A673 (cell line): ENCODE results near the gene ILRUN.

Source experiments
- EZH2 ChIP-seq: fragments of 200-600 bp; sonication (generic); IDR thresholded peaks from 2 replicates; pipeline ENCODE4 v1.6.1; 2017; ENCODE audit warnings: borderline replicate concordance, low read depth, mild to moderate bottlenecking, mixed read lengths, antibody characterized with exemption, low read length; ENCODE audit not compliant: poor library complexity, severe bottlenecking
- TF ChIP-seq, protein P1 (sequence below): fragments of 300-800, 200-600 bp; sonication (generic); conservative IDR thresholded peaks from 2 replicates; pipeline ENCODE4 v1.5.1; 2017; ENCODE audit warnings: low read depth, mild to moderate bottlenecking, antibody characterized with exemption, low read length, moderate library complexity, mixed read lengths

DNA sequence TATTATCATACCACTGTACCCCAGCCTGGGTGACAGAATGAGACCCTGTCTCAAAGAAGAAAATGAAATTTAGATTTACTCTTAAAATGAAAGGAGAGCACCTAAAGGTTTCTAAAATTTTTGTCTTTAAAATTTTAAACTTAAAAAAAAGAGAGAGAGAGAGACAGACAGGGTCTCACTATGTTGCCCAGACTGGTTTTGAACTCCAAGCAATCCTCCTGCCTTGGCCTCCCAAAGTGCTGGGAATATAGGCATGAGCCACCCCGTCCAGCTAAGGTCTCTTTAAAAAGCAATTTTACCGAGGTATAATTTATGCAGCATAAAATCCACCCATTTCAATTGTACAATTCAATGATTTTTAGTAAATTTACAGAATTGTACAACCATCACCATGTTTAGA, 33.2 kb downstream of the ILRUN start:
- TF ChIP-seq, protein P1, sequence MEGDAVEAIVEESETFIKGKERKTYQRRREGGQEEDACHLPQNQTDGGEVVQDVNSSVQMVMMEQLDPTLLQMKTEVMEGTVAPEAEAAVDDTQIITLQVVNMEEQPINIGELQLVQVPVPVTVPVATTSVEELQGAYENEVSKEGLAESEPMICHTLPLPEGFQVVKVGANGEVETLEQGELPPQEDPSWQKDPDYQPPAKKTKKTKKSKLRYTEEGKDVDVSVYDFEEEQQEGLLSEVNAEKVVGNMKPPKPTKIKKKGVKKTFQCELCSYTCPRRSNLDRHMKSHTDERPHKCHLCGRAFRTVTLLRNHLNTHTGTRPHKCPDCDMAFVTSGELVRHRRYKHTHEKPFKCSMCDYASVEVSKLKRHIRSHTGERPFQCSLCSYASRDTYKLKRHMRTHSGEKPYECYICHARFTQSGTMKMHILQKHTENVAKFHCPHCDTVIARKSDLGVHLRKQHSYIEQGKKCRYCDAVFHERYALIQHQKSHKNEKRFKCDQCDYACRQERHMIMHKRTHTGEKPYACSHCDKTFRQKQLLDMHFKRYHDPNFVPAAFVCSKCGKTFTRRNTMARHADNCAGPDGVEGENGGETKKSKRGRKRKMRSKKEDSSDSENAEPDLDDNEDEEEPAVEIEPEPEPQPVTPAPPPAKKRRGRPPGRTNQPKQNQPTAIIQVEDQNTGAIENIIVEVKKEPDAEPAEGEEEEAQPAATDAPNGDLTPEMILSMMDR, result no peak
- TF ChIP-seq EZH2, result no peak
